GM18867 (cell line): Measurements from ENCODE around the gene AUTS2.

Experiments used
- ATAC-seq: cut with Tn5 transposase; IDR thresholded peaks from one replicate; pipeline ENCODE4 v1.9.1; 2021; ENCODE audit warnings: mild to moderate bottlenecking, moderate library complexity; ENCODE audit not compliant: unreplicated experiment

Gene AUTS2

GRCh38 chr7:69837387-69838068 lies 239.3 kb downstream of the AUTS2 start:
- no peak for ATAC-seq

GRCh38 chr7:69839782-69840181 lies 241.5 kb downstream of the AUTS2 start:
- ATAC-seq, result peak; percentile 57

- no peak for ATAC-seq
Observed at GRCh38 chr7:69840248-69840647, 242.0 kb downstream of the AUTS2 start.

GRCh38 chr7:69843653-69844052 lies 245.4 kb downstream of the AUTS2 start:
- ATAC-seq, result peak; percentile 72

GRCh38 chr7:69844264-69844868 lies 246.1 kb downstream of the AUTS2 start:
- ATAC-seq, result peak; percentile 28

GRCh38 chr7:69845721-69846495 lies 247.6 kb downstream of the AUTS2 start:
- no peak for ATAC-seq

- ATAC-seq, result no peak
Observed at GRCh38 chr7:69847921-69848612, 249.8 kb downstream of the AUTS2 start.

GRCh38 chr7:69849268-69849667 lies 251.0 kb downstream of the AUTS2 start:
- ATAC-seq, result no peak

GRCh38 chr7:69857014-69857413 lies 258.7 kb downstream of the AUTS2 start:
- ATAC-seq, result no peak

- no peak for ATAC-seq
Observed at GRCh38 chr7:69858471-69858870, 260.2 kb downstream of the AUTS2 start.

- peak; percentile 53 for ATAC-seq
Observed at GRCh38 chr7:69859342-69859741, 261.1 kb downstream of the AUTS2 start.

GRCh38 chr7:69860486-69860885 lies 262.2 kb downstream of the AUTS2 start:
- no peak for ATAC-seq

- no peak for ATAC-seq
Observed at GRCh38 chr7:69860941-69861622, 262.8 kb downstream of the AUTS2 start.

- no peak for ATAC-seq
Observed at GRCh38 chr7:69862413-69863064, 264.3 kb downstream of the AUTS2 start.

GRCh38 chr7:69864274-69864673 lies 266.0 kb downstream of the AUTS2 start:
- no peak for ATAC-seq

GRCh38 chr7:69864822-69865221 lies 266.5 kb downstream of the AUTS2 start:
- peak; percentile 85 for ATAC-seq

GRCh38 chr7:69868921-69869320 lies 270.6 kb downstream of the AUTS2 start:
- no peak for ATAC-seq

GRCh38 chr7:69871213-69871885 lies 273.1 kb downstream of the AUTS2 start:
- ATAC-seq, result no peak

GRCh38 chr7:69871886-69872569 lies 273.8 kb downstream of the AUTS2 start:
- ATAC-seq, result no peak
